ENCODE results near the gene ADAR.

Gene ADAR

DNA sequence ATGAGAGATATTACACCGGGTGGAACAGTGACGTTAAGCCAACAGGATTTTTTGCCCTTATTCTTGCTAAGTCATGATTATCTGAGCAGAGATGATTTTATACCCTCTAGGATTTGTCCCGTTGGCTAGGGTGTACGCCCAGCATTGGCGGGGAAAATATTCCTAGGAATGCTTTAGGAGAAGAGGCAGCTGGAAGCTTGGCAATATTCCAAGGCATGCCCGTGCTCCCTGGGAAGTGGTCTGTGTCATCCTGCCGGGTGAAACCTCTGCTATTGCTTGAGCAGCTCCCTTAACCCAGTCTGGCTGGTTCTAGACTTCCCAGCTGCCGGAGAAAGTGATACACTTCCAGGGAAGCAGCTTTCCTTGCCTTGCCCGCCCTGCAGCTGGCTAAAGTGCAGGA, 24.2 kb downstream of the ADAR start:
- DNase-seq, result no peak

GRCh38 chr1:154582885-154583284, 25.1 kb downstream of the ADAR start:
- DNase-seq, result no peak

DNA sequence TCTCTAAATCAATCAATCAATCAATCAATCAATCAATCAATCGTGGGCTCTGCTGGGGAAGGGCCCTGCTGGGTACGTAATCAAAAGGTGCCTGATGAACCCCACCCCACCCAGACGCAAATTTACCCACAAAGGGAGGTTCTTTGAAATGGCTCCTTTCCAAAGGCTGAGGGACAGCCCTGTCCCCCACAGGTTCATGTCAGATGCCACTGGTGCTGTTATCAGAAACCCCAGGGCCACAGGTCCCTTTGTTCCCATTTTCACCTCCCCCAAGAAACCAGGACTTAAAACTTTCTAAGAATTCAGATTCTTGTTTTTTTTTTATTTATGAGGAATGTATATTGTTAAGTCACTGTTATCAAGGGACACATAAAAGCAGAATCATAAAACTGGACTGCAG, 26.2 kb downstream of the ADAR start:
- DNase-seq, result no peak

DNA sequence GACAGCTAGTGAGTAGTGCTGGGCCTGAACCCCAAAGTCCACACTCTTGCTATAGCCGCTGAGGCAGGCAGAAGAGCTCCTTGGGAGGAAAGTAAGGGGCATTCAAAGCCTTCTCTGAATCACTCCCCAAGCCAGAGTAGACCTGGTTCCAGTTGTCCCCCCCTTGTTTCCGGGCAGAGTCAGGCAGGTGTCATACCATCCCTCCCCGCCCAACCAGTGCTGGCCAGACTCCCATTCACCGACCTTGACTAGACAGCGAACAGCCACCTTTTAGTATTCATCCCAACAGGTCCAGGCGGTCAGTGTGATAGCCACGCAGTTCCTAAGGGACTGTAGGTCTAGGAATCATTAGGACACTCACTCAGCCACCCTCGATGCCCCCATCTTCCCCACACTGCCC, 28.6 kb downstream of the ADAR start:
- DNase-seq, result no peak

DNA sequence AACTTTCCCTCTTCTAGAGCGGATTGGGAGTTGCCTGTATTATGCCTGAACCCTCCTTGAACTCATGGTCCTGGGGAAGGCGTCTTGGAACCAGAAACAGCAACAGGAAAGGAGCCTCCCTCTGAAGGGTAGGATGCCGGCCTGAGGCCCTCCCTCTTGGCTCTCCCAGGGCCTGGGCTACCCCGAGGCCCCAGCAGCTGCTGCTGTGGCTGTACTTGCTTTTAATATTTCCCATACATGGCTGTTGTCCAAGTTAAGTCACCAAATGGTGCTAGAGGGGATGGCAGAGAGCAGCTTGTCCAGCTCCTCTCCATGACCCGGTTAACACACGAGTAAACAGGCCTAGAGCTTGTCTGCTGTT, 29.9 kb downstream of the ADAR start:
- no peak for DNase-seq

GRCh38 chr1:154577346-154578057, 30.5 kb downstream of the ADAR start:
- DNase-seq, result no peak

- no peak for DNase-seq
Observed at GRCh38 chr1:154575951-154576566, 31.9 kb downstream of the ADAR start.

DNA sequence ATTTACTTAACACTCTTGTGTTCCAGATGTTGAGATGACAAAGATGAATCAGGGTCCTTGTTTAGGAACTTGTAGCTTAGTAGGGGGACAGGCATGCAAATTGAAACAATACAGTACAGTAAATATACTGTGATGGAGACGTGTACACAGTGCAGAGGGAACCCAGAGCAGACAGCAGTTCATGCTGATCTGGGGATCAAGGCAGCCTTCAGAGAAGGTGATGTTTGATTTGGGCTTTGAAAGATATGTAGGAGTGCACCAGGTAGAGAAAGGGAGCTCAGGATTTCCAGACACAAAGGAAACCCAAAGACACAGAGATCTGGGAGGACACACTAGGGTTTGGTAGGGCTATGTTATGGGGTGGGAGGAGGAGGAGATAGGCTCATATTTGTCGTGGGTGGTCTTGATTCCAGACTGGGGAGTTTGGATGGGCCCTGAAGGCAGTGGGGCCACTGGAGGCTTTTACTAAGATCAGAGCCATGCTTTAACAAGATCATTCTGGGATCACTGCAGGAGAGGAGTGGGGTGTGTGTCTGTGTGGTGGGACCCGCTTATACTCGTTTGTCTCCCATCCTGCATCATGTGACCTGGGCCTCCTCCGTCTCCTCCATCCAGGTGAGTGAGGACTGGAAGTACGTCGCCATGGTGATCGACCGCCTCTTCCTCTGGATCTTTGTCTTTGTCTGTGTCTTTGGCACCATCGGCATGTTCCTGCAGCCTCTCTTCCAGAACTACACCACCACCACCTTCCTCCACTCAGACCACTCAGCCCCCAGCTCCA, 32.6 kb downstream of the ADAR start:
- no peak for DNase-seq

DNA sequence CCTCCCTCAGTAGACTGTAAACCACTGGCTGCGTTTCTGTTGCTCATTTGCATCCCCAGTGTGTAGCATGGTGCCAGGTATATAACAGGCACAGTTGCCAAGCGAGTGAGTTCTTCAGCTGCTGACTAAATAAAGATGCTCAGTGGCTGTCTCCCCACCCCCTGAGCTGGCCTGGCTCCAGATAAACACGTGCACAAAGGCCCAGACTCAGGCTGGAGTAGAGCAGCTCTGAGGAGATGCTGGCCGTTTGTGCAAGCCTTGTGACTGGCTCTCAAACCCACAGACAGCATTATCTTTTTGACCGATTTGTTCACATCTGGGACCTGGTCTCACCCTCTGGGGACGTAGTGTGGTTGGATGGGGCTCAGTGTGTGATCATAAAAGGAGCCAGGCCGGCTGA, 33.3 kb downstream of the ADAR start:
- DNase-seq, result no peak

- DNase-seq, result no peak
Observed at GRCh38 chr1:154573168-154573510, 34.8 kb downstream of the ADAR start.

GRCh38 chr1:154572468-154573167, 35.4 kb downstream of the ADAR start:
- DNase-seq, result no peak

DNA sequence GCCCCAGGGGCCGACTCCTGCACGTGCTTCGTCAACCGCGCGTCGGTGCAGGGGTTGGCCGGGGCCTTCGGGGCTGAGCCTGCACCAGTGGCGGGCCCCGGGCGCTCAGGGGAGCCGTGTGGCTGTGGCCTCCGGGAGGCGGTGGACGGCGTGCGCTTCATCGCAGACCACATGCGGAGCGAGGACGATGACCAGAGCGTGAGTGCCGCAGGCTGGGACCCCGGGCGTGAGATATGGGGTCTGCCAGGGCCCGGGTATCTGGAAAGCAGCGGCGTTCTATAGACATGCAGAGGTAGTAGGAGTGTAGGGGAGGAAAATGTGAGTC, 36.1 kb downstream of the ADAR start:
- DNase-seq, result no peak

DNA sequence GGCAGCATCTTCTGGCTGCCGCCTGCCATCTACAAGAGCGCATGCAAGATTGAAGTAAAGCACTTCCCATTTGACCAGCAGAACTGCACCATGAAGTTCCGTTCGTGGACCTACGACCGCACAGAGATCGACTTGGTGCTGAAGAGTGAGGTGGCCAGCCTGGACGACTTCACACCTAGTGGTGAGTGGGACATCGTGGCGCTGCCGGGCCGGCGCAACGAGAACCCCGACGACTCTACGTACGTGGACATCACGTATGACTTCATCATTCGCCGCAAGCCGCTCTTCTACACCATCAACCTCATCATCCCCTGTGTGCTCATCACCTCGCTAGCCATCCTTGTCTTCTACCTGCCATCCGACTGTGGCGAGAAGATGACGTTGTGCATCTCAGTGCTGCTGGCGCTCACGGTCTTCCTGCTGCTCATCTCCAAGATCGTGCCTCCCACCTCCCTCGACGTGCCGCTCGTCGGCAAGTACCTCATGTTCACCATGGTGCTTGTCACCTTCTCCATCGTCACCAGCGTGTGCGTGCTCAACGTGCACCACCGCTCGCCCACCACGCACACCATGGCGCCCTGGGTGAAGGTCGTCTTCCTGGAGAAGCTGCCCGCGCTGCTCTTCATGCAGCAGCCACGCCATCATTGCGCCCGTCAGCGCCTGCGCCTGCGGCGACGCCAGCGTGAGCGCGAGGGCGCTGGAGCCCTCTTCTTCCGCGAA, 36.6 kb downstream of the ADAR start:
- no peak for DNase-seq

- DNase-seq, result no peak
Observed at GRCh38 chr1:154568157-154568815, 39.7 kb downstream of the ADAR start.

DNA sequence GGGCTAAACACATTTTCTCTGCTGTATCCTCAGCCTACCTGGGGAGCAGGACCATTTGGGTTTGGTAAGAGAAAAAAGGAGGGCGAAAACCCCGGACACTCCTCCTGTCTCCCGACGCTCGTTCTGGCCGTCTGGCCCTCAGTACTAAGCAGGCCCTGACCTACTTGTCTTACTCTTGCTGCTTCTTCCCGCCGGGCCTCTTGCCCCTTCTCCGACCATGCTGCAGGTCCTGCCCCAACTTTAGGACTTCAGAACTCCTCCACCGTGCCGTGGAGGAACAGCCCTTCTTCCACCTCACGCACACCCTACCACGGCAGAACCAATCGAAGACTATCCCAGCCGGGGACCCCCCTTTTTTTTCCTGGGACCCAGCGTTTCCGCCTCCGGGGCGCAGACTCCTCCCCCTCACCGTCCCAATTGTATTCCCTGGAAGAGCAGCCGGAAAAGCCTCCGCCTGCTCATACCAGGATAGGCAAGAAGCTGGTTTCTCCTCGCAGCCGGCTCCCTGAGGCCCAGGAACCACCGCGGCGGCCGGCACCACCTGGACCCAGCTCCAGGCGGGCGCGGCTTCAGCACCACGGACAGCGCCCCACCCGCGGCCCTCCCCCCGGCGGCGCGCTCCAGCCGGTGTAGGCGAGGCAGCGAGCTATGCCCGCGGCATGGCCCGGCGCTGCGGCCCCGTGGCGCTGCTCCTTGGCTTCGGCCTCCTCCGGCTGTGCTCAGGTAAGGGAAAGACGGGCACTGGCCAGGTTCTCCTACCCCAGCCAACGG, 40.4 kb downstream of the ADAR start, which contains the start of gene CHRNB2:
Gene CHRNB2 (plus strand): TSS at position 393 of the 771 bp plus-strand sequence. CDS start 267 bp downstream, at position 660.
- no peak for DNase-seq

DNA sequence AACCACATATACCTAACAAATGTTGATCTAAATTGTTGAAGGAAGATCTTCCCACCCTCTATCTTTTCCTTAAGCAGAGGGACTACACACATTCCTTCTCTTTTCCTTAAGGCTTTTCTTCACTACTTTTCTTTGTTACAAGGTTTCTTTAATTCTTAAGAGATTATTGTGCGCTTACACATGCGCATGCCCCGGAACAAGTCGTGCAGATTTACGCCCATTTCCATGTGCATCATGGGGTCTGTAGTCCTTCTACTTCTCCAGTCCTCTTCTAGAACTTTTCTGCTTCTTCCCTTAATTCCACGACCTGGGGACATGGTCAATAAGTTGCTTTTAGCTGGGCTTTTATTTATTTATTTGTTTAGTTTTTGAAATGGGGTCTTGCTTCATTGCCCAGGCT, 42.1 kb downstream of the ADAR start:
- no peak for DNase-seq

DNA sequence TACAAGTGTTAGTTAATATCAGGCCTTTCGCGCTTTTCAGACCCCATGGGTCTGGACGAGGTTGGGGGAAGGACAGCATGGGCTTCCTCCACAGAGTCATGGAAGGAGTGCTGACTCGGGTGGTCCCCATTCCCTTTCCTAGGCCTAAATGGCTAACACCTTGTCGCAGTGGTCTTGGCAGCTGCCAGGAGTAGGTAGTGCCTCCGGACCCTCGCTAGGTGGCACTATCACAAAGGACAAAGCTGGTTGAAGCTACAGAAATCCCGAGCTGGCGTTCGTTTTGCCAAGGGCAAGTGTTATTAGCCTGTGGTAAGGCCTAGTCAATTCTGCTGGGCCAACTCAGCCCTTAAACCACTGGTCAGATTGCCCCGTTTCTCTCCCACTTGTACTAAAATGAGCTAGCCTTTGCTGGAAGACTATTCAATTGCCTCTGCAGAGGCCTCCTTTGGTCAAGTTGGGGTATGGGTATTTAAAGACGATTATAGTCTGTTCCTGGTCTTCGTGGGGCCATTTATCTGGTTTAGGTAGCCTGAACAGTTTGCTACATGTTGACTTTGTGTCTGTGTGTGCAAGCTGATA, 48.4 kb downstream of the ADAR start:
- peak; percentile 29 to 76 for DNase-seq

- peak; percentile 84 to 95 for DNase-seq
Observed at GRCh38 chr1:154558720-154559465, 49.1 kb downstream of the ADAR start.

- DNase-seq, result no peak
Observed at GRCh38 chr1:154557939-154558719, 49.9 kb downstream of the ADAR start, which contains the start of gene UBE2Q1. Gene UBE2Q1 (minus strand): TSS chr1:154558662. CDS start chr1:154558553, 109 bp downstream.
